GM12864 (cell line): ENCODE results near the gene CDC5L.
A peak's percentile ranks its signal among the peaks of the same experiment; 100 is the strongest.

Source experiments
- DNase-seq: peaks from one replicate; pipeline ENCODE4 v3.0.0-alpha.2; 2011; ENCODE audit warnings: low read depth
- H3K4me3 ChIP-seq: 2 replicates; pipeline ENCODE4 v1.5.1; 2011; ENCODE audit warnings: mild to moderate bottlenecking, low read depth, low read length, control low read depth
- CTCF ChIP-seq: IDR thresholded peaks from 2 replicates; pipeline ENCODE4 v1.5.1; 2011; ENCODE audit warnings: low read depth, mild to moderate bottlenecking, moderate library complexity, low read length, control low read depth, inconsistent platforms; ENCODE audit errors: missing control alignments

The CDC5L gene

GRCh38 chr6:44387346-44388134, at the start of gene CDC5L:
TSS of gene CDC5L (plus strand) at chr6:44387706. CDS start at chr6:44387824, 118 bp downstream.
- H3K4me3 ChIP-seq: peak within 1 kb of the TSS; percentile 95
- peak; percentile 99 for DNase-seq
- no peak for TF ChIP-seq CTCF

GRCh38 chr6:44338228-44339122, 49.0 kb upstream of the CDC5L start:
- peak; percentile 80 for TF ChIP-seq CTCF
- H3K4me3 ChIP-seq: no peak overlapping the region
- DNase-seq: peak; percentile 39

- TF ChIP-seq CTCF: no peak
- no peak overlapping the region for H3K4me3 ChIP-seq
- DNase-seq: no peak
Observed at GRCh38 chr6:44339301-44339700, 48.2 kb upstream of the CDC5L start.

GRCh38 chr6:44339763-44340625, 47.5 kb upstream of the CDC5L start:
- DNase-seq: no peak
- no peak for TF ChIP-seq CTCF
- H3K4me3 ChIP-seq: no peak overlapping the region

- H3K4me3 ChIP-seq: no peak overlapping the region
- no peak for TF ChIP-seq CTCF
- no peak for DNase-seq
Observed at GRCh38 chr6:44341095-44341890, 46.2 kb upstream of the CDC5L start.

- no peak overlapping the region for H3K4me3 ChIP-seq
- DNase-seq: no peak
- no peak for TF ChIP-seq CTCF
Observed at GRCh38 chr6:44342052-44342451, 45.5 kb upstream of the CDC5L start.
